Right kidney (tissue), 1 donor: Measurements from ENCODE around the gene GJA4.

Experiments used
- DNase-seq: peaks from one replicate; pipeline ENCODE4 v3.0.0-alpha.2; 2016

The GJA4 gene

GRCh38 chr1:34839526-34840305, 46.9 kb downstream of the GJA4 start:
- no peak for DNase-seq

- no peak for DNase-seq
Observed at GRCh38 chr1:34840426-34840825, 47.6 kb downstream of the GJA4 start.

GRCh38 chr1:34842073-34842472, 49.3 kb downstream of the GJA4 start:
- DNase-seq = no peak

GRCh38 chr1:34842952-34843371, 50.2 kb downstream of the GJA4 start:
- DNase-seq = no peak

- no peak for DNase-seq
Observed at GRCh38 chr1:34843392-34844251, 50.8 kb downstream of the GJA4 start.

- no peak for DNase-seq
Observed at GRCh38 chr1:34844252-34844634, 51.4 kb downstream of the GJA4 start.
